Measurements from ENCODE around the gene ZW10.
"Not testable (repeated sequence)": the region's sequence is repeated elsewhere in the genome, so short reads cannot be mapped to it uniquely, and the experiment has no call there.

The ZW10 gene

DNA sequence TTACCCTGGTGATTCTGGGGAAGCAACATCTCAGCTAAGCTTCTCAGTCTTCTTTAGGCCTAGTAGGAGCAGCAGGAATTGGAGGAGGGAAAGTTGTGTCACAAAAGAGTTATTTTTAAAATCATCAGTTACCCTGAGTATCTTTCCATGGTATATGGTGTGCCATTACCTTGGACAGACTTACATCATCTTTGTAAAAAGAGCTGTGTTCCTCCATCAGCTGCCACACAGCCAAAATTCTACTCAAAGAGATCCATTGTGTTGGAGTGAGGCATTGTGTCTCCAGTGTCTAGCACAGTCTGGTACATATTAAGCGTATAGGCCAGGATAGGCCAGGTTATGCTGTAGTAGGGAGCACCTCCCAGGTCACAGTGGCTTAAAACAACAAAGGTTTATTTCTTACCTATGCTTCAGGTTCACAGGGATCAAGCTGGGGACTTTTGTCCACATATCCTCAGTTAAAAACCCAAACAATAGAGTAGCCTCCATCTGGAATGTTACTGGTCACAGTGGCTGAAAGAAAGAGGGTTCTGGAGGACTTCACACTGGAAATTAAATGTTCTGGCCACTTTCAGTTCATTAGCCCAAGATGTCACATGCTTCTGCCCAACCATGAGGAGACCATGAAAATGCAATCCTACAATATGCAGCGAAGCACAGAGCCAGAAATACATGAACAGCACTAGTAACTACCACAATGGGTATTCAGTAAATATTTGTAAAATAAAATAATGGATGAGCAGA, 57.4 kb downstream of the ZW10 start:
- no peaks in the 10 kb centered on the region for H3K9me3 ChIP-seq (ENCODE audit: insufficient read depth, low read length)
- TF ChIP-seq YY1 (IDR thresholded peaks at IDR 0.05; ENCODE audit: insufficient read depth, insufficient read length): no peak
- no peak for TF ChIP-seq SUZ12 (IDR thresholded peaks at IDR 0.05; ENCODE audit: extremely low read depth, insufficient read depth, insufficient read length)
- no peak for TF ChIP-seq ZNF274 (IDR thresholded peaks at IDR 0.05; ENCODE audit: low read depth, low read length)

DNA sequence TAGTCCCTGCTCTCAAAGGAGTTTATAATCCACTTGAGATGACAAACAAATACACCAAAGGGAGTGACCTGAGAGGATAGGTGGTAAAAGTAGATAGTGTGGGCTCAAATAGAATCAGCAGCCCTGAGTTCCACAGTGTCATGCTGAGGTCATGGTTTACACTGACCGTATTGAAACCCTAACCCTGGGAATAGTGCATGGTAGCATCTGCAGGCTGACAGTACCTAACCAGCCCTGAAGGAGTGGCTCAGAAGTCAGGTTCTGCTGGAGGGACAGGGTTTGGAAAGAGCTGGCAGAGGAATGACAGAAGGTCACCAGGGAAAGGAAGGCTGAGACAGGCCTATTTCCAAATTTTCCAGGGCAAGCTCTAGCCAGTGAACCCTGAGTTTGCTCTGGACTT, 58.2 kb downstream of the ZW10 start:
- H3K36me3 ChIP-seq (ENCODE audit: insufficient read depth, insufficient read length, low read length): no peaks in the 10 kb centered on the region
- no peak overlapping the region for H3K4me3 ChIP-seq (ENCODE audit: insufficient read length, low read depth)
- H3K9me3 ChIP-seq (ENCODE audit: insufficient read depth, low read length): no peaks in the 10 kb centered on the region
- no peak for TF ChIP-seq YY1 (IDR thresholded peaks at IDR 0.05; ENCODE audit: insufficient read depth, insufficient read length)
- no peak for TF ChIP-seq SUZ12 (IDR thresholded peaks at IDR 0.05; ENCODE audit: extremely low read depth, insufficient read depth, insufficient read length)
- no peak overlapping the region for H3K9ac ChIP-seq (ENCODE audit: insufficient read length, low read depth)
- H3K27me3 ChIP-seq (ENCODE audit: insufficient read depth, insufficient read length): no peaks in the 10 kb centered on the region
- no peaks in the 10 kb centered on the region for H3K4me1 ChIP-seq (ENCODE audit: insufficient read depth, insufficient read length)
- no peak for DNase-seq (ENCODE audit: low read depth, low spot score)

More for the DNA sequence above, 57.4 kb downstream of the ZW10 start:
- Histone ChIP-seq H3K9ac (ENCODE audit: insufficient read length, low read depth) (no peak overlapping the region), H3K36me3 (ENCODE audit: insufficient read depth, insufficient read length, low read length) (no peaks in the 10 kb centered on the region), H3K27me3 (ENCODE audit: insufficient read depth, insufficient read length) (no peaks in the 10 kb centered on the region), H3K4me1 (ENCODE audit: insufficient read depth, insufficient read length) (no peaks in the 10 kb centered on the region), H3K4me3 (ENCODE audit: insufficient read length, low read depth) (no peak overlapping the region)
- DNase-seq (ENCODE audit: low read depth, low spot score): no peak

DNA sequence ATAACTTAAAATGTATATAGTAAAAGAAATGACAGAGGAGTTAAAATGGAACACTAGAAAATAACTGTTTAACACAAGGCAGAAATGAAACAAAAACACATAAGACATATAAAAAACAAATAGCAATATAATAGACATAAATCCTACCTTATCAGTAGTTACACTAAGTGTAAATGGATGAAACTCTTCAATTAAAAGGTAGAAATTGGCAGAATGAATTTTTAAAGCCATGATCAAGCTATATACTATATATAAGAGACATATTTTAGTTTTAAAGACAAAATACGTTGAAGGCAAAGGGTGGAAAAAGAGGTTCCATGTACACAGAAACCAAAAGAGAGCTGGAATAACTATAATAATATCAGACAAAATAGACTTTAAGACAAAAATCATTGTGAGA, 62.5 kb downstream of the ZW10 start:
- no peak overlapping the region for H3K9ac ChIP-seq (ENCODE audit: insufficient read length, low read depth)
- no peak overlapping the region for H3K4me3 ChIP-seq (ENCODE audit: insufficient read length, low read depth)
- DNase-seq (ENCODE audit: low read depth, low spot score): no peak
- 0 out of 2 replicates have a peak, but pooled peaks cover 13% of the 10 kb centered on the region for H3K9me3 ChIP-seq (ENCODE audit: insufficient read depth, low read length)
- peaks cover 3% of the 10 kb centered on the region for H3K4me1 ChIP-seq (ENCODE audit: insufficient read depth, insufficient read length)
- no peaks in the 10 kb centered on the region for H3K36me3 ChIP-seq (ENCODE audit: insufficient read depth, insufficient read length, low read length)
- TF ChIP-seq ZNF274 (IDR thresholded peaks at IDR 0.05; ENCODE audit: low read depth, low read length) (no peak), YY1 (IDR thresholded peaks at IDR 0.05; ENCODE audit: insufficient read depth, insufficient read length) (no peak), SUZ12 (IDR thresholded peaks at IDR 0.05; ENCODE audit: extremely low read depth, insufficient read depth, insufficient read length) (no peak)
- H3K27me3 ChIP-seq (ENCODE audit: insufficient read depth, insufficient read length): no peaks in the 10 kb centered on the region

DNA sequence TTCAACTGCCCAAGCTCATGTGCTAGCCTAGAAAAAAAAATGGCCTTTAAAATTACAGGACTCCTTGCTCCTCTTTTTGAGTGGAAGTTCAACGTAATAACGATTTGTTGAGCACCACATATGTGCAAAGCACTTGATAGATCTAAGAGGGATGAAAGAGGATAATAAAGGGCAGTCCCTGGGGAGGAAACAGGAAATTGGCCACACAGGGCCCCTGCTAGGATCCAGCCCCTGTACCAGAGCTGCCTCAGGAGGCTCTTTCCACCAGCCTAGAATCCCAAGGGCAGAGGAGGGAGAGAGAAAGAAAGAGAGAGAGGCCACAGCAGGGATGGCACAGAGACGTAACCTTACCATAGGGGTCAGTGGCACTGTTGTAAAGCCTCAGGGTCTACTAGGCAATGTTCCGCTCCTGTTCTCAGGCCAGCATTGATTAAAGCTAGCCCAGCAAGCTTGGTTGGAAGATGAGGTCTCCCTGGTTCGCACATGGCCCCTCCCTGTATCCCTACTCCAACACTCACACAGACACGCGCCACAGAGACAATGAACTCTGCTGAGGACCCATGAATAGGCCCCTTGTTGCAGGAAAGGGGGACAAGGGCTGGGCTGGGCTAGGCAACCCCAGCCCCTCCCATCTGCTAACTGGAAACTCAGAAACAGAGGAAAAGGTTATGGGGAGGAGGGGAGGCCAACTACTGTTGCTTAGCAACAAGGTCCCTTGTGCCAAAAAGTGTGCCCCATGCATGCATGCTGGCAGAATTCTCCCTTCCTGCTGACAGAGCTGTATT, 67.4 kb downstream of the ZW10 start, which contains the start of gene TMPRSS5:
Gene TMPRSS5 (minus strand): TSS at position 438 of the 785 bp plus-strand sequence. CDS start 84 bp downstream, at position 354.
- no peak within 1 kb of the TSS for H3K9ac ChIP-seq (ENCODE audit: insufficient read length, low read depth)
- H3K9me3 ChIP-seq (ENCODE audit: insufficient read depth, low read length): peaks cover 22% of the 10 kb centered on the region; the same call in 1 of the 2 replicates
- no peak for DNase-seq (ENCODE audit: low read depth, low spot score)
- no peaks in the 10 kb centered on the region for H3K36me3 ChIP-seq (ENCODE audit: insufficient read depth, insufficient read length, low read length)
- no peaks in the 10 kb centered on the region for H3K27me3 ChIP-seq (ENCODE audit: insufficient read depth, insufficient read length)
- peaks cover 3% of the 10 kb centered on the region for H3K4me1 ChIP-seq (ENCODE audit: insufficient read depth, insufficient read length)
- no peak within 1 kb of the TSS for H3K4me3 ChIP-seq (ENCODE audit: insufficient read length, low read depth)
- TF ChIP-seq SUZ12 (IDR thresholded peaks at IDR 0.05; ENCODE audit: extremely low read depth, insufficient read depth, insufficient read length): no peak
- no peak for TF ChIP-seq YY1 (IDR thresholded peaks at IDR 0.05; ENCODE audit: insufficient read depth, insufficient read length)
- no peak for TF ChIP-seq ZNF274 (IDR thresholded peaks at IDR 0.05; ENCODE audit: low read depth, low read length)

DNA sequence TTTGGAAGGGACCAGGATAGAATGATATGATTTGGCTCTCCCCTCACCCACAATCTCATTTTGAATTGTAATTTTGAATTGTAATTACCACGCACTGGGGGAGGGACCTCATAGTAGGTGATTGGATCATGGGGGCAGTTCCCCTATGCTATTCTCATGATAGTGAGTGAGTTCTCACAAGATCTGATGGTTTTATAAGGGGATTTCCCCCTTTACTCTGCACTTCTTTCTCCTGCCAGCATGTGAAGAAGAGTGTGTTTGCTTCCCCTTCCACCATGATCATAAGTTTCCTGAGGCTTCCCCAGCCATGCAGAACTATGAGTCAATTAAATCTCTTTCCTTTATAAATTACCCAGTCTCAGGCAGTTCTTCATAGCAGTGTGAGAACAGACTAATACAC, 69.9 kb downstream of the ZW10 start:
- DNase-seq (ENCODE audit: low read depth, low spot score); H3K4me3 ChIP-seq (ENCODE audit: insufficient read length, low read depth); H3K36me3 ChIP-seq (ENCODE audit: insufficient read depth, insufficient read length, low read length); H3K4me1 ChIP-seq (ENCODE audit: insufficient read depth, insufficient read length); H3K9ac ChIP-seq (ENCODE audit: insufficient read length, low read depth); H3K27me3 ChIP-seq (ENCODE audit: insufficient read depth, insufficient read length): not testable (repeated sequence)
- peaks cover 17% of the 10 kb centered on the region; the same call in 1 of the 2 replicates for H3K9me3 ChIP-seq (ENCODE audit: insufficient read depth, low read length)

DNA sequence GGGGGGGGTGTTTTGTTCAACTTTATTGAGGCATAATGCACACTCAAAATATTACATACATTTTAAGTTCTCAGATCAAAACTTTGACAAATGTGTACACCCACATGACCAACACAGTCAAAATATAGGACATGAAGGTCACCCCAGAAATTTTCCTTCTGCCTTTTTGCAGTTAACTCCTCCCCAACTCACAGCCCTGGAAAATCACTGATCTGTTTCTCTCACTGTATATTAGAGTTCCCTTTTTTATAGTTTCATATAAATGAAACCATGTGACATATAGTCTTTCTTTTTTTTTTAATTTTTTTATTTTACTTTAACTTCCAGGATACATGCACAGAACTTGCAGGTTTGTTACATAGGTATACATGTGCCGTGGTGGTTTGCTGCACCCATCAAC, 72.0 kb downstream of the ZW10 start:
- H3K36me3 ChIP-seq (ENCODE audit: insufficient read depth, insufficient read length, low read length): no peaks in the 10 kb centered on the region

DNA sequence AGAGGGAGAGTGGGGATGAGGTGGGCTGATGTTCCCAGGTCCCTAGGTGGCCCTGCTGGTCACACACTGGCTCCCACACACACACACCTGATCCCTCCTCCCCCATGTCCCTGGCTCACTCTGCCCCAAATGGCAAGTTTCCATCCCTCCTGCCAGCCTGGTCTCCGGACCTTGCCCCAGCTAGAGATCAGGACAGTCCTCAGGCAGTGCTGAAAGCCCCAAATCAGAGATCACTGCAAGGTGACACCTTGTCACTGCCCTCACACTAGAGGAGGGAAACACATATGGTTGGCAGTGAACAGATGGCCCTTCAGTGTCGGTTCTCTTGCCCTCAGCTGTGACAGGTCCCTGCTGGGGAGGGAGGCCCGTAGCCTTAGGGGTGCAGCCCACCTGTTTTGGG, 75.0 kb downstream of the ZW10 start:
- DNase-seq (ENCODE audit: low read depth, low spot score): no peak
- Histone ChIP-seq H3K4me1 (ENCODE audit: insufficient read depth, insufficient read length) (no peaks in the 10 kb centered on the region), H3K9ac (ENCODE audit: insufficient read length, low read depth) (no peak overlapping the region), H3K9me3 (ENCODE audit: insufficient read depth, low read length) (peaks cover 8% of the 10 kb centered on the region; the same call in 1 of the 2 replicates), H3K27me3 (ENCODE audit: insufficient read depth, insufficient read length) (no peaks in the 10 kb centered on the region), H3K4me3 (ENCODE audit: insufficient read length, low read depth) (no peak overlapping the region), H3K36me3 (ENCODE audit: insufficient read depth, insufficient read length, low read length) (no peaks in the 10 kb centered on the region)
- no peak for TF ChIP-seq YY1 (IDR thresholded peaks at IDR 0.05; ENCODE audit: insufficient read depth, insufficient read length)
- TF ChIP-seq SUZ12 (IDR thresholded peaks at IDR 0.05; ENCODE audit: extremely low read depth, insufficient read depth, insufficient read length): no peak
- no peak for TF ChIP-seq ZNF274 (IDR thresholded peaks at IDR 0.05; ENCODE audit: low read depth, low read length)

More for the DNA sequence above, 72.0 kb downstream of the ZW10 start:
- H3K27me3 ChIP-seq (ENCODE audit: insufficient read depth, insufficient read length): no peaks in the 10 kb centered on the region
- H3K9me3 ChIP-seq (ENCODE audit: insufficient read depth, low read length): peaks cover 8% of the 10 kb centered on the region; the same call in 1 of the 2 replicates
- H3K4me3 ChIP-seq (ENCODE audit: insufficient read length, low read depth): no peak overlapping the region
- no peak overlapping the region for H3K9ac ChIP-seq (ENCODE audit: insufficient read length, low read depth)
- DNase-seq (ENCODE audit: low read depth, low spot score): no peak
- TF ChIP-seq SUZ12 (IDR thresholded peaks at IDR 0.05; ENCODE audit: extremely low read depth, insufficient read depth, insufficient read length): no peak
- TF ChIP-seq YY1 (IDR thresholded peaks at IDR 0.05; ENCODE audit: insufficient read depth, insufficient read length): no peak
- no peak for TF ChIP-seq ZNF274 (IDR thresholded peaks at IDR 0.05; ENCODE audit: low read depth, low read length)
- peaks cover 2% of the 10 kb centered on the region for H3K4me1 ChIP-seq (ENCODE audit: insufficient read depth, insufficient read length)

All from NT2/D1 (cell line).